ENCODE data around the gene COPS3. TPM values are rescaled to one million over a fixed set of nuclear protein-coding genes. Genes with fewer than 3 reads are reported as not detected.

Gene COPS3
- total RNA-seq, 1 experiment from 2014 or later, result 113 TPM

DNA sequence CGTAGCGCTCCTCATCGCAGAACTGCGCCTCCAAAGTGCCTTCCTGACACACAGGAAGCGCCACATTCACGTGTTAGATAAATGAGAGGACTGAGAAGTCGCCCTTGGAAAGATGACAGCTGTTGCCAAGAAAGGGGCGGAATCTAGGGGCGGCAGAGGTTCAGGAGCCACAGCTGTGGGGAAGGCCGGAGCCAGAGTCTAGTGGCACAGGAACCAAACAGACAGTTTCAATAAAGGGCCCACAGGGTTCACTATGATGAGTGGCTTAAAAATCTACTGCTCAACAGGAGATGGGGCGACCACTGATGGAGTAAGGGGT is 48.8 kb downstream of the COPS3 start:
- H3K9me3 Mint-ChIP-seq, result no peaks in the 10 kb centered on the region
- H3K4me3 Mint-ChIP-seq, result no peak overlapping the region
- Histone ChIP-seq H3K4ac (ENCODE audit: low read depth, low read length) (no peak overlapping the region), H4K5ac (ENCODE audit: insufficient read length, low read depth, low read length) (no peak overlapping the region), H2BK20ac (ENCODE audit: low read depth, low read length, poor library complexity, severe bottlenecking) (no peak overlapping the region), H3T11ph (ENCODE audit: low read length) (no peak overlapping the region), H3K56ac (ENCODE audit: insufficient read length, low read depth, low read length) (no peak overlapping the region), H3K18ac (ENCODE audit: insufficient read length, low read depth, low read length) (no peak overlapping the region), H4K91ac (ENCODE audit: insufficient read length, low read depth, low read length) (no peak overlapping the region), H4K20me1 (ENCODE audit: control insufficient read depth, insufficient read depth, insufficient read length) (no peaks in the 10 kb centered on the region), H2BK12ac (ENCODE audit: insufficient read length, low read depth, low read length) (no peak overlapping the region), H4K8ac (replicated peaks; ENCODE audit: insufficient read length, low read depth, low read length) (no peak overlapping the region), H2AFZ (ENCODE audit: low read length) (no peak overlapping the region), H3K23me2 (ENCODE audit: insufficient read length, low read depth, low read length, poor library complexity, severe bottlenecking) (peaks cover 5% of the 10 kb centered on the region), H3K23ac (ENCODE audit: insufficient read length, low read depth, low read length) (no peak overlapping the region), H3K9me3 (ENCODE audit: control insufficient read depth, low read depth, low read length) (no peaks in the 10 kb centered on the region), H3K27me3 (ENCODE audit: insufficient read depth, low read length) (no peaks in the 10 kb centered on the region), H3K27ac (ENCODE audit: insufficient read length, low read depth, low read length) (no peak overlapping the region), H3K9ac (ENCODE audit: extremely low read depth, insufficient read length, low read length) (no peak overlapping the region), H2BK120ac (ENCODE audit: low read depth, low read length, poor library complexity, severe bottlenecking) (no peak overlapping the region), H3K79me1 (ENCODE audit: insufficient read depth, low read depth, low read length, poor library complexity, severe bottlenecking) (peaks cover 3% of the 10 kb centered on the region), H2AK5ac (ENCODE audit: insufficient read length, low read length) (no peak overlapping the region), H3K14ac (ENCODE audit: insufficient read depth, low read length) (no peak overlapping the region), H3K4me2 (ENCODE audit: insufficient read depth, insufficient read length, low read length) (no peak overlapping the region), H3K4me1 (ENCODE audit: insufficient read depth, low read length) (peaks cover 11% of the 10 kb centered on the region), H2BK15ac (ENCODE audit: low read depth, low read length) (no peak overlapping the region), H3K79me2 (ENCODE audit: insufficient read depth, low read length) (peaks cover 9% of the 10 kb centered on the region; the same call in 1 of the 2 replicates), H2BK5ac (ENCODE audit: insufficient read length, low read length) (no peak overlapping the region)
- peaks cover 14% of the 10 kb centered on the region in 2 experiments for H3K4me1 Mint-ChIP-seq
- H3K36me3 Mint-ChIP-seq (ENCODE audit: insufficient read depth in 1 of 3, low read depth in 3 of 3), result peaks cover 19 to 49% (median 47%) of the 10 kb centered on the region in 3 experiments; a peak in 6 of 7 replicates
- no peaks in the 10 kb centered on the region for H3K27me3 Mint-ChIP-seq (ENCODE audit: low read depth)
- DNase-seq, result no peak
- H3K27ac Mint-ChIP-seq, result no peak overlapping the region; a peak in 2 of 7 replicates
- TF ChIP-seq CTCF (conservative IDR thresholded peaks at IDR 0.05), result no peak
- no CpG with 5 or more reads among the region's 11 CpGs for WGBS (ENCODE audit: extremely low coverage, insufficient read length, low lambda C conversion rate)
